Measurements from ENCODE around the gene PDGFD. TPM values are rescaled to one million over a fixed set of nuclear protein-coding genes. Genes with fewer than 3 reads are reported as not detected.

The PDGFD gene
- total RNA-seq, 2 donors from 2014 or later = 2.4 to 6.4 TPM

- intact Hi-C loops (cut with DNase I, micrococcal nuclease) = no loop called here
Measured at GRCh38 chr11:104104201-104104600, 59.7 kb downstream of the PDGFD start.

GRCh38 chr11:104098555-104098954 lies 65.4 kb downstream of the PDGFD start:
- DNase-seq (no peak), ATAC-seq (no peak)
- intact Hi-C loops (cut with DNase I, micrococcal nuclease) = no loop called here

More at GRCh38 chr11:104104201-104104600, 59.7 kb downstream of the PDGFD start:
- DNase-seq (no peak), ATAC-seq (no peak)

- intact Hi-C loops (cut with DNase I, micrococcal nuclease) = no loop called here
- DNase-seq = no peak
Measured at GRCh38 chr11:104098132-104098531, 65.8 kb downstream of the PDGFD start.

DNA sequence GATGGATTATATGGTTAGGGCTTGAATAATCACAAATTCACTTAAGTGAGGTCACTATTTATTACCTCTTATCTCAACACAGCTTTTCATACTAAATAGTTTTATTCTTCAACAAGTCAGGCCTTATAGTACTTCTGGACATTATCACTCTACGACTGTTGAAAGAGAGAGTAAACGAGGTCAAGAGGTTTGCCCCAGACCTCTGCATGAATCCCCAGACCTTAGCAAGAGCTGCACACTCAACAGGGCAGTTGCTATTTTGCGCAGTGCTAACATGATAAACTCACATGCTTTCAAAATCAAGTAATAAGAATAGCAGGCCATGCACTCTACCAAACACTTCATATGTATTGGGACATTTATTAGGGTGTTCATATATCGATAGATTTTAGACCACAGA lies 67.0 kb downstream of the PDGFD start:
- DNase-seq (no peak), ATAC-seq (no peak)
- intact Hi-C loops (cut with DNase I, micrococcal nuclease) = no loop called here

More at GRCh38 chr11:104098132-104098531, 65.8 kb downstream of the PDGFD start:
- no peak for ATAC-seq

- intact Hi-C loops (cut with DNase I, micrococcal nuclease) = no loop called here
- ATAC-seq (no peak), DNase-seq (no peak)
Measured at GRCh38 chr11:104095791-104096190, 68.2 kb downstream of the PDGFD start.

GRCh38 chr11:104094576-104094975 lies 69.4 kb downstream of the PDGFD start:
- intact Hi-C loops (cut with DNase I, micrococcal nuclease) = no loop called here
- ATAC-seq (no peak), DNase-seq (no peak)

GRCh38 chr11:104093426-104094280 lies 70.3 kb downstream of the PDGFD start:
- intact Hi-C loops (cut with DNase I, micrococcal nuclease) = no loop called here
- DNase-seq = no peak

GRCh38 chr11:104092744-104093143 lies 71.2 kb downstream of the PDGFD start:
- ATAC-seq (no peak), DNase-seq (no peak)
- intact Hi-C loops (cut with DNase I, micrococcal nuclease) = no loop called here

More at GRCh38 chr11:104093426-104094280, 70.3 kb downstream of the PDGFD start:
- ATAC-seq = no peak

- no peak for DNase-seq
- ATAC-seq = no peak
- intact Hi-C loops (cut with DNase I, micrococcal nuclease) = no loop called here
Measured at GRCh38 chr11:104091281-104092096, 72.5 kb downstream of the PDGFD start.

DNA sequence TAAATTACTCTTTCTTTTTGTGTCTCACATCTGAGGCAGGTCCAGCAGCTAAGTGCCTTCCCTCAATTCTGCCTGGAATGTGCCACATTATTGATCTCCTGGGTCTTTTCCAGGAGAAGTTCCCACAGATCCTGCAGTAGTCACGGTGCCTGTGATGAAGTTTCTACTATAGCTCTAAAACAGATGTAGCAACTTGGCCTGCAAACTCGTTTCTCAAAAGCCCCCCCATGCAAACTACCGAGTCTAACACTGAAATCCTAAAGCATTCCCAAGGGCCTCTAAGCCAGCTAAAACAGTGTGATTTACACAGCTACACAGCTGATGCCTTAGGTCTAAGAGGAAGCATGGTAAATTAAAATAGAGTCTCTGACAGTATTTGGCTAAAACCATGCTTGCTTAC lies 73.2 kb downstream of the PDGFD start:
- ATAC-seq = no peak
- DNase-seq = no peak
- intact Hi-C loops (cut with DNase I, micrococcal nuclease) = no loop called here

- ATAC-seq = no peak
- DNase-seq = no peak
- intact Hi-C loops (cut with DNase I, micrococcal nuclease) = no loop called here
Measured at GRCh38 chr11:104089481-104089880, 74.5 kb downstream of the PDGFD start.

DNA sequence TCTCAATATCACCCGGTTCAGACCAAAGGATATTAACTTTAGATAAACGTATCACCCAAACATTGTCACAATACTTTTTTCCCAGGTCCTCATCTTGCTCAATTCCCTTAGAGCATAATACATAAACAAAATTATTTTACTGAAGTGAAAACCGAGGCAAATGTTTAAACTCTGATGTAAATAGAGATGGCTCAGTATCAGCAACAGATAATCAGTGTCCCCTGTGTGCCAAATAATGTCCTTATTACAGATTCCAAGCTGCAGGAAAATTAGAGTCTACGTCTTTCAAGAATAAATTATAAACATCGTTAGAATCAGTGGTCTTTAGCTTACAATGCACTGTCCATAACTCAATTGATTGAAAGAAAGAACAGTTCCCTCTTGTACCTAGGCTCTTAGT lies 77.3 kb downstream of the PDGFD start:
- no peak for DNase-seq
- no peak for ATAC-seq
- intact Hi-C loops (cut with DNase I, micrococcal nuclease) = no loop called here

GRCh38 chr11:104078995-104079394 lies 85.0 kb downstream of the PDGFD start:
- no peak for ATAC-seq
- no peak for DNase-seq

DNA sequence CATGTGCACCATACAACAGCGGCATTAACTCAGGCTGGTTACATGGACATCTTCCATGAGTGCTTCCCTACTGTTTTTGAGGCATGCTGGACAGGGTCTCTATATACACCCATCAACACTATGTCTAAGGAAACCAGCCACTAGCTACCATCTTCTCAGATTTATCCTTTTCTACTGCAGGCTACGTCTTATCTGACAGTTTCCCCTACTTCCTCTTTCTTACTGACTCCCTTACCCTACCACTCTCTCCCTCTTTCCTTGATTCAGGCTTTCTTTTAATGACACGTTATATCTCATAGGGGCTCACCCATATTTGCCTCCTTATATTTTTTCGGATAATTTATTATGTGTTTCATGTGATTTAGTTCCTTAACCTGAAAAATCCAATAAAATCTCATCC lies 85.7 kb downstream of the PDGFD start:
- intact Hi-C loops (cut with DNase I, micrococcal nuclease) = no loop called here
- DNase-seq (no peak), ATAC-seq (no peak)

More at GRCh38 chr11:104078995-104079394, 85.0 kb downstream of the PDGFD start:
- intact Hi-C loops (cut with DNase I, micrococcal nuclease) = no loop called here

- ATAC-seq = no peak
- intact Hi-C loops (cut with DNase I, micrococcal nuclease) = no loop called here
- no peak for DNase-seq
Measured at GRCh38 chr11:104076455-104076854, 87.5 kb downstream of the PDGFD start.

GRCh38 chr11:104075706-104076105 lies 88.2 kb downstream of the PDGFD start:
- intact Hi-C loops (cut with DNase I, micrococcal nuclease) = no loop called here
- ATAC-seq = no peak

DNA sequence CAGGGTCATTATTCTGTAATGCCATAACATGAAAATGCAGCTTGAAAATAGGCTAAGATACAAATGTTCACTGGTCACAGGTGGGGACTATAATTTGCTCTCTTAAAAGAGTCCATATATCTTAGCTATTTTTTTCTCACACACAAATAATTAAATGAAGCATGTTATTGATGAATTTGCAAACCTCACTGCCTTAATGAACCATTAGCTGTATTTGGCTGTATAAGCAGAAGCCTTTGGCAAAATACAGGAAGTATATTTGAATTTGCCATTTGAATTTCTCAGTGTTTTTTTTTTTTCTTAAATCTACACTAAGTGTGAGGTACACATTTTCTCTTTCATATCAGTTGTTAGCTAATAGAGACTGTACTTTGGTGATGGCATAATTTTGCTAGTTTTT lies 88.9 kb downstream of the PDGFD start:
- ATAC-seq (no peak), DNase-seq (no peak)
- intact Hi-C loops (cut with DNase I, micrococcal nuclease) = no loop called here

More at GRCh38 chr11:104075706-104076105, 88.2 kb downstream of the PDGFD start:
- DNase-seq = no peak

- no peak for ATAC-seq
- intact Hi-C loops (cut with DNase I, micrococcal nuclease) = no loop called here
- DNase-seq = no peak
Measured at GRCh38 chr11:104073950-104074705, 89.8 kb downstream of the PDGFD start.

- no peak for ATAC-seq
- no peak for DNase-seq
- intact Hi-C loops (cut with DNase I, micrococcal nuclease) = no loop called here
Measured at GRCh38 chr11:104067534-104067933, 96.4 kb downstream of the PDGFD start.

Data from left colon (tissue), 2 donors.